ENCODE data around the gene DPYD. TPM values are rescaled to one million over a fixed set of nuclear protein-coding genes. Genes with fewer than 3 reads are reported as not detected.

Gene DPYD
- total RNA-seq, 2 experiments from 2014 or later: 34.4 to 35.9 TPM

DNA sequence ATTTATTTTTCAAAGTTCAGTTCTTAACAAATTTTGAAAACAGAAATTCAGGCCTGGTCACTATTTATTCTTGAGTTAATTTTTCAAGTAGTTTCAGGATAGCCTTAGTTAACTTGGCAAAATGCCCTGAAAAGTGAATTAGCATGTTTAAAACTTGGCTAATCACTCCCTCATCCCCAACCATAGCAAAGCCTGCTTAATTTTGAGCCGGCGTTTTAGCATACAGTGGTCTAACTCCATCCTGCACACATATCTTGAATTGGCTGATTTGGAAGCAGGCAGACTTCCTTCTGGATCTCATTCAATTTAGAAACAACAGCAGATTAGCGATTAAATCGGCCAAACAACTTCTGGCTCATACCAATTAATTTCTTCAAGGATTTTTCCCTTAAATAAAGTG lies 760.0 kb downstream of the DPYD start:
- no peaks in the 10 kb centered on the region for H3K9me3 ChIP-seq (ENCODE audit: control insufficient read depth in 1 of 2, insufficient read depth in 1 of 2, low read length in 2 of 2)
- Mint-ChIP-seq H3K27me3 (no peaks in the 10 kb centered on the region), H3K36me3 (ENCODE audit: low read depth) (peaks cover 61% of the 10 kb centered on the region), H3K4me1 (ENCODE audit: low read depth) (no peaks in the 10 kb centered on the region), H3K4me3 (no peak overlapping the region), H3K9me3 (peaks cover 9% of the 10 kb centered on the region), H3K27ac (no peak overlapping the region)
- intact Hi-C loops (cut with DNase I, micrococcal nuclease): no loop called here
- H3K4me3 ChIP-seq (ENCODE audit: low read length): no peak overlapping the region
- no peaks in the 10 kb centered on the region for H3K27me3 ChIP-seq (ENCODE audit: control insufficient read depth in 1 of 2, insufficient read depth in 2 of 2, low read length in 2 of 2)
- ATAC-seq (ENCODE audit: poor library complexity): no peak
- no peak for DNase-seq
- ChIA-PET POLR2A (no interaction called here), CTCF (no interaction called here)
- no peaks in the 10 kb centered on the region for H3K36me3 ChIP-seq (ENCODE audit: insufficient read depth, low read length)
- H3K4me1 ChIP-seq (ENCODE audit: insufficient read depth, low read length): no peaks in the 10 kb centered on the region
- TF ChIP-seq, protein P1, sequence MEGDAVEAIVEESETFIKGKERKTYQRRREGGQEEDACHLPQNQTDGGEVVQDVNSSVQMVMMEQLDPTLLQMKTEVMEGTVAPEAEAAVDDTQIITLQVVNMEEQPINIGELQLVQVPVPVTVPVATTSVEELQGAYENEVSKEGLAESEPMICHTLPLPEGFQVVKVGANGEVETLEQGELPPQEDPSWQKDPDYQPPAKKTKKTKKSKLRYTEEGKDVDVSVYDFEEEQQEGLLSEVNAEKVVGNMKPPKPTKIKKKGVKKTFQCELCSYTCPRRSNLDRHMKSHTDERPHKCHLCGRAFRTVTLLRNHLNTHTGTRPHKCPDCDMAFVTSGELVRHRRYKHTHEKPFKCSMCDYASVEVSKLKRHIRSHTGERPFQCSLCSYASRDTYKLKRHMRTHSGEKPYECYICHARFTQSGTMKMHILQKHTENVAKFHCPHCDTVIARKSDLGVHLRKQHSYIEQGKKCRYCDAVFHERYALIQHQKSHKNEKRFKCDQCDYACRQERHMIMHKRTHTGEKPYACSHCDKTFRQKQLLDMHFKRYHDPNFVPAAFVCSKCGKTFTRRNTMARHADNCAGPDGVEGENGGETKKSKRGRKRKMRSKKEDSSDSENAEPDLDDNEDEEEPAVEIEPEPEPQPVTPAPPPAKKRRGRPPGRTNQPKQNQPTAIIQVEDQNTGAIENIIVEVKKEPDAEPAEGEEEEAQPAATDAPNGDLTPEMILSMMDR (IDR thresholded peaks at IDR 0.05): no peak
- H3K27ac ChIP-seq (ENCODE audit: low read depth in 1 of 2, low read length in 2 of 2): no peak overlapping the region

DNA sequence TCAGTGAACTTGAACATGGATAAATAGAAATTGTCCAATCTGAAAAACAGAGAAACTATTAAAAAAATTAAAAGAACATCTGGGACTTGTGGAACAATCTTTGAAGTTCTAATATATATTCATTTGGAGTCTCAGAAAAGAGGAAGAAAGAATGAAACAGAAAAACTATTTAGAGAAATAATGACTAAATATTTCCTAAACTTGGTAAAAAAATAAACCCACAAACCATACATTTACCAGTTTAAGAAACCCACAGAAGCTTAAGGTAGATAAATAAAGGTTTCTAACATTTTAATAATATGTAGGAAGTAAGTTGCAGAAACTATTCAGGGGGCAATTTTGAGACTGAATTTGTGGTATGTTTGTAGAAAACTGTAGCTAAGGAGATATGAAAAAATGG lies 761.5 kb downstream of the DPYD start:
- no peak overlapping the region for H3K4me3 ChIP-seq (ENCODE audit: low read length)
- no peak overlapping the region for H3K27ac ChIP-seq (ENCODE audit: low read depth in 1 of 2, low read length in 2 of 2)
- intact Hi-C loops (cut with DNase I, micrococcal nuclease): no loop called here
- H3K27me3 ChIP-seq (ENCODE audit: control insufficient read depth in 1 of 2, insufficient read depth in 2 of 2, low read length in 2 of 2): no peaks in the 10 kb centered on the region
- no peak for ATAC-seq (ENCODE audit: poor library complexity)
- TF ChIP-seq, protein P1 (IDR thresholded peaks at IDR 0.05): no peak
- no peak overlapping the region for H3K4me3 Mint-ChIP-seq
- peaks cover 7% of the 10 kb centered on the region for H3K9me3 Mint-ChIP-seq
- ChIA-PET CTCF (no interaction called here), POLR2A (no interaction called here)
- no peaks in the 10 kb centered on the region for H3K4me1 Mint-ChIP-seq (ENCODE audit: low read depth)
- H3K36me3 Mint-ChIP-seq (ENCODE audit: low read depth): peaks cover 56% of the 10 kb centered on the region
- no peaks in the 10 kb centered on the region for H3K9me3 ChIP-seq (ENCODE audit: control insufficient read depth in 1 of 2, insufficient read depth in 1 of 2, low read length in 2 of 2)
- H3K27ac Mint-ChIP-seq: no peak overlapping the region
- DNase-seq: no peak
- no peaks in the 10 kb centered on the region for H3K4me1 ChIP-seq (ENCODE audit: insufficient read depth, low read length)
- H3K36me3 ChIP-seq (ENCODE audit: insufficient read depth, low read length): no peaks in the 10 kb centered on the region
- no peaks in the 10 kb centered on the region for H3K27me3 Mint-ChIP-seq

DNA sequence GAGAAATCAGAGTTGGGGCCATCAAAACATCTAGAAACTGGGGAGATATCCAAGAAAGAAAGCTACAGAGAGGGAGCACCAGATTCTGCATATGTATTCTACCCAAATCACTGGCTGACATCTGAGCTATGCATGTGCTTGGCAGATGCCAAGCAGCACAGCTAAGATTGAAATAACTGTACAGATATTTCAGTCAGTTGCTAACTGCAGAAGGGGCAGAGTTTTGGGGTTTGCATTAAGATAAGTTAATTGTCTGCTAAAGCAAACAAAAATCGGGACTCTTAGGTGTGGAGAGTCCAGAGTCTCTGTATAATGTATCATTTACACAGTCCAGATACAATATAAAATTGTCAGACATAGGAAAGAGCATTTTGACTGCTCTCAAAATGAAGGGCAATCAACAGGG lies 762.1 kb downstream of the DPYD start:
- Mint-ChIP-seq H3K4me3 (no peak overlapping the region), H3K27ac (no peak overlapping the region), H3K4me1 (ENCODE audit: low read depth) (no peaks in the 10 kb centered on the region), H3K9me3 (peaks cover 3% of the 10 kb centered on the region), H3K27me3 (no peaks in the 10 kb centered on the region), H3K36me3 (ENCODE audit: low read depth) (peaks cover 54% of the 10 kb centered on the region)
- DNase-seq (no peak), ATAC-seq (ENCODE audit: poor library complexity) (no peak)
- intact Hi-C loops (cut with DNase I, micrococcal nuclease): no loop called here
- H3K36me3 ChIP-seq (ENCODE audit: insufficient read depth, low read length): no peaks in the 10 kb centered on the region
- no peak overlapping the region for H3K4me3 ChIP-seq (ENCODE audit: low read length)
- no peaks in the 10 kb centered on the region for H3K9me3 ChIP-seq (ENCODE audit: control insufficient read depth in 1 of 2, insufficient read depth in 1 of 2, low read length in 2 of 2)
- TF ChIP-seq, protein P1 (IDR thresholded peaks at IDR 0.05): no peak
- CTCF ChIA-PET: no interaction called here
- H3K27ac ChIP-seq (ENCODE audit: low read depth in 1 of 2, low read length in 2 of 2): no peak overlapping the region
- no peaks in the 10 kb centered on the region for H3K27me3 ChIP-seq (ENCODE audit: control insufficient read depth in 1 of 2, insufficient read depth in 2 of 2, low read length in 2 of 2)
- POLR2A ChIA-PET: no interaction called here
- no peaks in the 10 kb centered on the region for H3K4me1 ChIP-seq (ENCODE audit: insufficient read depth, low read length)

Data from CD4-positive, alpha-beta T cell (primary cell).